ENCODE data around the gene COL5A1. TPM values are rescaled to one million over a fixed set of nuclear protein-coding genes. Genes with fewer than 3 reads are reported as not detected.

The COL5A1 gene
- total RNA-seq, 4 donors from 2014 or later, result 1.6 to 2.8 (median 2.3) TPM

DNA sequence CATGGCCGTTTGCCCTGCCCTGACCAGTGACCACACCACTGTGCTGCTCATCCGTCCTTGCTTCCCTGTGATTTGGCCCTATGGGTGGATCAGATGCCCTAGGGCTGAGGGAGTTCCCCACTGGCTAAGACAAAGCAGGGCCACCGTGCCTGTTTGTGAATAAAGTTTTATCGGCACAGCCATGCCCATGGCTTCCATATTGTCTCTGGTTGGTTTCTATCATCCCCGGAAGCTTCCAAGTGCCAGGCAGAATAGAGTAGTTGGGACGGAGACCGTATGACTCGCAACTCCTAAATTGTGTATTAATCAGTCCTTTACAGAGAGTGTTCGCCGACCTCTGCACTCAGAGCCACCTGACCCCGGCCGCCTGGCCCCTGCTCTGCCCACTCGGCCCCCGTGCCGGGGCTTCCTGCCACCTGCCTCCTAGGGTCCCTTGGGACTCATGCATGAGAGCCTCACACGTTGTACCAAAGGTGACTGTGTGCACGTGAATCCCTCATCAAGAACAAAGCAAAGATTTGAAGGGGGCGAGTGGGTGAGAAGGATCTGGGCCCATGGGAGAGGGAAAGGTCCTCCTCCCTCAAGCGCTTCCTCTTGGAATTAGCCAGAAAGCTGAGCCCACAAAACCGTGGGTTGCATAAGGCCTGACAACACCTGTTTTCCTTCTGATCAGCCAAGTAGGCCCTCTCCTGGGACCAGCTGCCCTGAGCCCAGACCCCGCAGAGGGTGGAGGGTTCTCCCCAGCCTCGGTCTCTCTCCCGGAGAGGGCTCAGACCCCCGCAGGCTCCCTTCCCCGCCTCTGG, 227.3 kb downstream of the COL5A1 start:
- ATAC-seq (no peak), DNase-seq (no peak)
- H3K9me3 ChIP-seq, result no peaks in the 10 kb centered on the region
- peaks cover 0 to 3% of the 10 kb centered on the region in 2 donors for H3K4me1 ChIP-seq
- intact Hi-C loops (cut with DNase I; ENCODE audit: low total_unique reads), result no loop called here
- H3K36me3 ChIP-seq, result no peaks in the 10 kb centered on the region
- no peak overlapping the region for H3K4me3 ChIP-seq
- TF ChIP-seq, protein P1, sequence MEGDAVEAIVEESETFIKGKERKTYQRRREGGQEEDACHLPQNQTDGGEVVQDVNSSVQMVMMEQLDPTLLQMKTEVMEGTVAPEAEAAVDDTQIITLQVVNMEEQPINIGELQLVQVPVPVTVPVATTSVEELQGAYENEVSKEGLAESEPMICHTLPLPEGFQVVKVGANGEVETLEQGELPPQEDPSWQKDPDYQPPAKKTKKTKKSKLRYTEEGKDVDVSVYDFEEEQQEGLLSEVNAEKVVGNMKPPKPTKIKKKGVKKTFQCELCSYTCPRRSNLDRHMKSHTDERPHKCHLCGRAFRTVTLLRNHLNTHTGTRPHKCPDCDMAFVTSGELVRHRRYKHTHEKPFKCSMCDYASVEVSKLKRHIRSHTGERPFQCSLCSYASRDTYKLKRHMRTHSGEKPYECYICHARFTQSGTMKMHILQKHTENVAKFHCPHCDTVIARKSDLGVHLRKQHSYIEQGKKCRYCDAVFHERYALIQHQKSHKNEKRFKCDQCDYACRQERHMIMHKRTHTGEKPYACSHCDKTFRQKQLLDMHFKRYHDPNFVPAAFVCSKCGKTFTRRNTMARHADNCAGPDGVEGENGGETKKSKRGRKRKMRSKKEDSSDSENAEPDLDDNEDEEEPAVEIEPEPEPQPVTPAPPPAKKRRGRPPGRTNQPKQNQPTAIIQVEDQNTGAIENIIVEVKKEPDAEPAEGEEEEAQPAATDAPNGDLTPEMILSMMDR (IDR thresholded peaks at IDR 0.05 in 4 of 5, conservative IDR thresholded peaks at IDR 0.05 in 1 of 5), result no peak
- no peak for TF ChIP-seq POLR2A (IDR thresholded peaks at IDR 0.05)
- in situ Hi-C loops (cut with MboI; ENCODE audit: low sequenced_read_pairs in 4 of 4), result no loop called here
- peaks cover 0 to 7% (median 3%) of the 10 kb centered on the region in 3 donors for H3K27me3 ChIP-seq
- H3K27ac ChIP-seq, result no peak overlapping the region

DNA sequence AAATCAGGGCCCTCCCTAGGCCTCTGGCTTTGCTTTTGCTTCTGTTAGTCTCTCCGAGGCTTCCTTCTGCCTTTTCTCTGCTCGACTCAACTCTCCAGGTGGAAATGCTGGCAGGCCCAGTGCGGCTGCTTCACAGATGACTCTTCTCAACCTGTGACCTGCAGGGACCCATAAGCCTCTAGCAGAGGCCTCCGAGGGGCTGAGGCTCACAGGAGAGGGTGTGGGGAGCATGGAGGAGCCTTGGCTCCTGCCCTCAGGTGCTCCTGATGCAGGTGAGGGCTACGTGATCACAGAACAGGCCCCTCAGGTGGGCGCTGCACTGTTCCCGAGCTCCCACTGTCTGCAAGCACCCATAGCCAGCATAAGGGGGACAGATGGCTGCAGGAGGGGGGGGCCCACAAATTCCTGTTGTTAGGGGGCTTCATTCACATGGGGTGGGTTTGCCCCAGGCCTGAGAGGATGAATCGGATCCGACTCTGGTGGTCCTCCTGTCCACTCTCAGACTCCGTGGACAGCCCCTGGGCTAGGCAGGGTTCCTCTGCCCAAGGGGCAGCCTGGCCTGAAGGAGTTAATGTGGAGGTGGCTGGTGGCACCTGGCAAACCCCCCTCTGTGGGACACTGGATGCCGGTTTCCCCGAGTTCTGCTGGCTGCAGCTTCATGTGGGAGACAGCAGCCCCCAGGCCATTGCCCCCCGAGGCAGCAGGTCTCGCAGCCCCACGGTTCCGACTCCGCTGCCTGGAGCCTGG, 228.1 kb downstream of the COL5A1 start:
- H3K36me3 ChIP-seq, result no peaks in the 10 kb centered on the region
- H3K9me3 ChIP-seq, result no peaks in the 10 kb centered on the region
- H3K4me1 ChIP-seq, result no peaks in the 10 kb centered on the region
- intact Hi-C loops (cut with DNase I; ENCODE audit: low total_unique reads) (no loop called here), in situ Hi-C loops (cut with MboI; ENCODE audit: low sequenced_read_pairs in 4 of 4) (no loop called here)
- TF ChIP-seq, protein P1 (IDR thresholded peaks at IDR 0.05 in 4 of 5, conservative IDR thresholded peaks at IDR 0.05 in 1 of 5), result no peak
- TF ChIP-seq POLR2A (IDR thresholded peaks at IDR 0.05), result no peak
- no peak overlapping the region for H3K27ac ChIP-seq
- DNase-seq (no peak), ATAC-seq (no peak)
- H3K4me3 ChIP-seq, result no peak overlapping the region
- H3K27me3 ChIP-seq, result peaks cover 0 to 3% (median 0%) of the 10 kb centered on the region in 3 donors

DNA sequence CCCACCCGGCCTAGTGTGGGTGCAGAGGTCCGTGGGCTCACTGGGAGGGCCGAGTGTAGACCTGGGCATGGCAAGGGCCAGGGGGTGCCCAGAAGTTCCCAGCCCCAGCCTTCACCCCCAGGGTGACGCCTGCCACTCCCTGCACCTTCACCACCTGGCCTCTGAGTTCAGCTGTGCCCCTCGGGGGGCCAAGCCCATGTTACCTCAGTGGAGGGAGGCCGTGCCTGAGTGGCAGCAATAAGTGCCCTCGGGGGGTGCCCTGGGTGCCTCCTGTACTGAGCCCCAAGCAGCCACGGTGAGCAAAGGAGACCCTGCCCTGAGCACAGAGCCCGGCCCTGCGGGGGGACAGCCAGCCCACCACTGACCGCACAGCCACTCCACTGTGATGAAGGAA, 228.7 kb downstream of the COL5A1 start:
- no peak for DNase-seq
- peaks cover 0 to under 1% (median 0%) of the 10 kb centered on the region in 3 donors for H3K27me3 ChIP-seq
- no peaks in the 10 kb centered on the region for H3K36me3 ChIP-seq
- ATAC-seq, result no peak
- H3K9me3 ChIP-seq, result no peaks in the 10 kb centered on the region
- in situ Hi-C loops (cut with MboI; ENCODE audit: low sequenced_read_pairs in 4 of 4), result no loop called here
- H3K27ac ChIP-seq, result no peak overlapping the region
- intact Hi-C loops (cut with DNase I; ENCODE audit: low total_unique reads), result no loop called here
- H3K4me3 ChIP-seq, result no peak overlapping the region
- H3K4me1 ChIP-seq, result no peaks in the 10 kb centered on the region
- TF ChIP-seq, protein P1 (IDR thresholded peaks at IDR 0.05 in 4 of 5, conservative IDR thresholded peaks at IDR 0.05 in 1 of 5), result no peak
- no peak for TF ChIP-seq POLR2A (IDR thresholded peaks at IDR 0.05)

DNA sequence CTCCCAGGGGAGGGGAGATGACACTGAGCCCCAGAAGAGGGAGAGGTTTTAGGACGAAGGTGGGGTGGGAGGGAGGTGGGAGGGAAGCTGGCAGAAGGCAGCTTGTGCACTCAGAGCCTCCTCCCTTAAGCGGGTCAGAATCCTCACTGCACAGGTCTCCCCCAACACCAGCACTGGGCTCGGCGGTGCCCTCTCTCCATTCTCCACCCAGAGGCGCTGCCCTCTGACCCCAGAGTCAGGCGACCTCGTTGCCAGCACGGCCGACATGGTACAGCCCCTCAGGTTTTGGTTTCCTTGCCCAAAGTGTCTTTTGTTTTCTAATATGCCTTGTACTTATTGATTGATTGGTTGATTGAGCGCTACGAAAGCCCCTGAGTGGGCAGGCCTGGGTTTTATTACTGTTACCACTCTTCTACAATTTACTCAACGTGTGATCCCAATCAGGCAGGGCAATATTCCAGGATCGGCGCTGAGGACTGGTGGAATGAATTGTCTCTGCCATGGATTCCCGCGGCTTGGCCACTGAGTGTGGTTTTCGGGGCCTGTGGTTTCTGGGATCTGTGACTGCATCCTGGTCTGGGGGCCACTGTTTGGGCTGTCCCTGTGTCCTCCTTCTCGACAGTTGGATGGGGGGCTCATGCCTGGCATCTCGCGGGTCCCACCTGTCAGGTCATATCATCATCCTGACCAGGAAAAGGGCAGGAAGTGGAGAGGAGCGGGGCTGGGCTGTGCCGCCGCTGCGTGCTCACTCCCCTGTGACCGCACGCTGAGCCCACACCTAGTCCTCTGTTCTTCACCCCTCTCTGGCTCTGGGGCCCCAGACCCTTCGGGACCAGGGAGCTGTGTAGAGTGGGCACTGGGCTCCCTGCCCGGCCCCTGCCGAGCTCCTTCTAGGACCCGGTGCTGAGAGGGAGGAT, 229.4 kb downstream of the COL5A1 start:
- in situ Hi-C loops (cut with MboI; ENCODE audit: low sequenced_read_pairs in 4 of 4) (no loop called here), intact Hi-C loops (cut with DNase I; ENCODE audit: low total_unique reads) (no loop called here)
- no peak for DNase-seq
- no peaks in the 10 kb centered on the region for H3K36me3 ChIP-seq
- no peak for ATAC-seq
- no peak overlapping the region for H3K4me3 ChIP-seq
- no peaks in the 10 kb centered on the region for H3K9me3 ChIP-seq
- H3K27ac ChIP-seq, result no peak overlapping the region
- H3K4me1 ChIP-seq, result no peaks in the 10 kb centered on the region
- H3K27me3 ChIP-seq, result no peaks in the 10 kb centered on the region
- TF ChIP-seq POLR2A (IDR thresholded peaks at IDR 0.05), result no peak
- TF ChIP-seq, protein P1 (IDR thresholded peaks at IDR 0.05 in 4 of 5, conservative IDR thresholded peaks at IDR 0.05 in 1 of 5), result no peak
